NCI-H1694 (cell line): ENCODE data around the gene DACT3.

Experiments used
- DNase-seq: peaks from one replicate; lab custom pipeline; 2025; lab: John Stamatoyannopoulos, UW

DACT3 gene

GRCh38 chr19:46661020-46661731 lies at the start of gene DACT3:
DACT3 (minus strand) TSS chr19:46661182; CDS start chr19:46661064, 118 bp downstream.
- DNase-seq = peak; percentile 99

GRCh38 chr19:46710687-46711086 lies 49.7 kb upstream of the DACT3 start:
- DNase-seq = no peak

GRCh38 chr19:46704379-46705076 lies 43.5 kb upstream of the DACT3 start:
- DNase-seq = peak; percentile 61

GRCh38 chr19:46700704-46701103 lies 39.7 kb upstream of the DACT3 start:
- DNase-seq = no peak

GRCh38 chr19:46698395-46699321 lies 37.7 kb upstream of the DACT3 start:
- DNase-seq = no peak

GRCh38 chr19:46697204-46697960 lies 36.4 kb upstream of the DACT3 start:
- DNase-seq = no peak

GRCh38 chr19:46696866-46697203 lies 35.9 kb upstream of the DACT3 start:
- no peak for DNase-seq

- no peak for DNase-seq
Observed at GRCh38 chr19:46696052-46696451, 35.1 kb upstream of the DACT3 start.

GRCh38 chr19:46693760-46694159 lies 32.8 kb upstream of the DACT3 start:
- no peak for DNase-seq

GRCh38 chr19:46692918-46693722 lies 32.1 kb upstream of the DACT3 start:
- no peak for DNase-seq

- no peak for DNase-seq
Observed at GRCh38 chr19:46691948-46692347, 31.0 kb upstream of the DACT3 start.

- DNase-seq = no peak
Observed at GRCh38 chr19:46691104-46691503, 30.1 kb upstream of the DACT3 start.

GRCh38 chr19:46689358-46689757 lies 28.4 kb upstream of the DACT3 start:
- no peak for DNase-seq

GRCh38 chr19:46687438-46688145 lies 26.6 kb upstream of the DACT3 start:
- no peak for DNase-seq

GRCh38 chr19:46685189-46685588 lies 24.2 kb upstream of the DACT3 start:
- no peak for DNase-seq

GRCh38 chr19:46678110-46678732 lies 17.2 kb upstream of the DACT3 start:
- DNase-seq = no peak

GRCh38 chr19:46674416-46675178 lies 13.6 kb upstream of the DACT3 start:
- no peak for DNase-seq

- no peak for DNase-seq
Observed at GRCh38 chr19:46670813-46671212, 9.8 kb upstream of the DACT3 start.

- DNase-seq = no peak
Observed at GRCh38 chr19:46668662-46669061, 7.7 kb upstream of the DACT3 start.
